GM13977 (cell line): ENCODE data around the gene MMS19.

Source experiments
- DNase-seq: peaks from one replicate; pipeline ENCODE4 v3.0.0; 2012; ENCODE audit warnings: low spot score
- CTCF ChIP-seq: IDR thresholded peaks from 2 replicates; pipeline ENCODE4 v1.5.1; 2012; ENCODE audit warnings: mild to moderate bottlenecking, control low read depth; ENCODE audit not compliant: insufficient read depth; ENCODE audit errors: extremely low read depth, missing control alignments
- in situ Hi-C: fragments of 300-500 bp; cut with MboI; formaldehyde crosslinking; loops from one replicate; pipeline ENCODE4 v1.12.0; 2022; ENCODE audit warnings: low sequenced_read_pairs, low pct_unique_long_range_greater_than_20kb, mixed read lengths, inconsistent platforms; ENCODE audit not compliant: unreplicated experiment

MMS19 gene

GRCh38 chr10:97497572-97498075, 598 bp downstream of the MMS19 start:
- in situ Hi-C loops: no loop called here
- TF ChIP-seq CTCF: no peak
- DNase-seq: peak; percentile 86

GRCh38 chr10:97494863-97495506, 3.2 kb downstream of the MMS19 start:
- DNase-seq: no peak
- no peak for TF ChIP-seq CTCF
- in situ Hi-C loops: no loop called here

GRCh38 chr10:97494151-97494550, 4.1 kb downstream of the MMS19 start:
- no peak for TF ChIP-seq CTCF
- in situ Hi-C loops: no loop called here
- no peak for DNase-seq

- DNase-seq: no peak
- TF ChIP-seq CTCF: no peak
- in situ Hi-C loops: no loop called here
Measured at GRCh38 chr10:97490592-97490991, 7.6 kb downstream of the MMS19 start.

GRCh38 chr10:97485647-97486281, 12.5 kb downstream of the MMS19 start:
- in situ Hi-C loops: no loop called here
- TF ChIP-seq CTCF: no peak
- DNase-seq: no peak

- TF ChIP-seq CTCF: no peak
- in situ Hi-C loops: no loop called here
- DNase-seq: no peak
Measured at GRCh38 chr10:97483921-97484320, 14.3 kb downstream of the MMS19 start.
